ENCODE data around the gene ARHGDIA. TPM values are rescaled to one million over a fixed set of nuclear protein-coding genes. Genes with fewer than 3 reads are reported as not detected.
A peak's percentile ranks its signal among the peaks of the same experiment; 100 is the strongest.

ARHGDIA gene
- total RNA-seq, 1 donor from 2014 or later: 43.3 TPM

DNA sequence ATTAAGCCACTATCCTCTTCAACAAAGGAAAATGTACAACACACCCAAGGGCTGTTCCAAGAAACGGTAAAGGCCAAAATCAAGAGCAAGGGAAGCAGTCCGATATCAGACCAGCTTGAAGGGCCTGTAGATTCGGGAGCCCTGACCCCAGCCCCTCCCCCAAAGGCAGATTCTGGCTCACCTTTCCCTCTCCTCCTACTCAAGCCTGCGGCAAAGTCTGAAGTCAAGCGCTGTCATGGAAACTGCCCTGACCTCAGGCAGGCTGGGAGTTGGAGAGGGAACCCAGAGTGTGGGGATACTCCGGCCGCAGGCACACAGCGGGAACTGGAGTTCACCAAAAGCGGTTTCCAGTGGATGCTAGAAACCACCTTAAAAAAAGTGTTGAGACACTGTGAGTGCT, 18.5 kb upstream of the ARHGDIA start:
- H3K4me3 ChIP-seq (ENCODE audit: low read length in 3 of 3): no peak overlapping the region
- H3K27ac ChIP-seq (ENCODE audit: low read depth, low read length): no peak overlapping the region
- H3K36me3 ChIP-seq (ENCODE audit: control insufficient read depth in 3 of 3, insufficient read depth in 3 of 3, low read length in 3 of 3): peaks cover 30 to 51% (median 37%) of the 10 kb centered on the region in 3 donors
- H3K9ac ChIP-seq (ENCODE audit: low read depth in 1 of 3, low read length in 3 of 3): no peak overlapping the region
- H3K27me3 ChIP-seq (ENCODE audit: control insufficient read depth in 3 of 3, insufficient read depth in 3 of 3, low read length in 3 of 3): no peaks in the 10 kb centered on the region
- no peaks in the 10 kb centered on the region for H3K9me3 ChIP-seq (ENCODE audit: control insufficient read depth in 3 of 3, low read length in 3 of 3)
- peaks cover 37 to 53% (median 50%) of the 10 kb centered on the region in 3 donors for H3K4me1 ChIP-seq (ENCODE audit: control insufficient read depth in 3 of 3, insufficient read depth in 3 of 3, low read length in 3 of 3)

DNA sequence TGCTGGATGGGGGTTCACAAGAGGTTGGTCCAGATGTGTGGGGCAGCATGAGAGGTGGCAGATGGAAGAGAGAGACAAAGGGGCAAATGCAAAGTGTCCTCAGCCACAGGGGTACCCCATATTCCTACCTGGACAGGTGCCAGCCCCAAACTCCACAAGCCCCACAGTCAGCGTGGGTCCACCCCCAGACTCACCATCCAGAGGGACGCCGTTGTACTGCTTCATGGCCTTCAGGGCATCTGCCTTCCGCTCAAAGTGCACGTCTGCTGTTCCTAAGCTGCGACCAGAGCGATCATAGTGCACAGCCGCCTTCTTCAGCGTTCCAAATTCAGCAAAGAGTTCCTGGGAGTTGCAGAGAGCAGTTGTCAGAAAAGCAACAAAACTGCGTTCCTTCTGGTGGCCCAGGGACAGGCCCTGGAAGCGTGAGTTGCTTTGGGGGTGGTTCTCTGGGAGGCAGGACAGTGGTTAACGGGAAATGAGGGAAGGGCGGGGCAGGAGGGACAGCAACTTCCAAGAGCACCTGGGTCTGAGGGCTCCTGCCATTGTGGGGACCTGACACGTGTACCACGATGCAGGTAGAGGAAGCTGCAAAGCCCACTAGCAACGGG, 18.0 kb upstream of the ARHGDIA start:
- no peaks in the 10 kb centered on the region for H3K9me3 ChIP-seq (ENCODE audit: control insufficient read depth in 3 of 3, low read length in 3 of 3)
- no peak overlapping the region for H3K4me3 ChIP-seq (ENCODE audit: low read length in 3 of 3)
- H3K9ac ChIP-seq (ENCODE audit: low read depth in 1 of 3, low read length in 3 of 3): no peak overlapping the region
- H3K27ac ChIP-seq (ENCODE audit: low read depth, low read length): no peak overlapping the region
- H3K4me1 ChIP-seq (ENCODE audit: control insufficient read depth in 3 of 3, insufficient read depth in 3 of 3, low read length in 3 of 3): peaks cover 42 to 58% (median 53%) of the 10 kb centered on the region in 3 donors
- H3K27me3 ChIP-seq (ENCODE audit: control insufficient read depth in 3 of 3, insufficient read depth in 3 of 3, low read length in 3 of 3): no peaks in the 10 kb centered on the region
- H3K36me3 ChIP-seq (ENCODE audit: control insufficient read depth in 3 of 3, insufficient read depth in 3 of 3, low read length in 3 of 3): peaks cover 26 to 50% (median 33%) of the 10 kb centered on the region in 3 donors

DNA sequence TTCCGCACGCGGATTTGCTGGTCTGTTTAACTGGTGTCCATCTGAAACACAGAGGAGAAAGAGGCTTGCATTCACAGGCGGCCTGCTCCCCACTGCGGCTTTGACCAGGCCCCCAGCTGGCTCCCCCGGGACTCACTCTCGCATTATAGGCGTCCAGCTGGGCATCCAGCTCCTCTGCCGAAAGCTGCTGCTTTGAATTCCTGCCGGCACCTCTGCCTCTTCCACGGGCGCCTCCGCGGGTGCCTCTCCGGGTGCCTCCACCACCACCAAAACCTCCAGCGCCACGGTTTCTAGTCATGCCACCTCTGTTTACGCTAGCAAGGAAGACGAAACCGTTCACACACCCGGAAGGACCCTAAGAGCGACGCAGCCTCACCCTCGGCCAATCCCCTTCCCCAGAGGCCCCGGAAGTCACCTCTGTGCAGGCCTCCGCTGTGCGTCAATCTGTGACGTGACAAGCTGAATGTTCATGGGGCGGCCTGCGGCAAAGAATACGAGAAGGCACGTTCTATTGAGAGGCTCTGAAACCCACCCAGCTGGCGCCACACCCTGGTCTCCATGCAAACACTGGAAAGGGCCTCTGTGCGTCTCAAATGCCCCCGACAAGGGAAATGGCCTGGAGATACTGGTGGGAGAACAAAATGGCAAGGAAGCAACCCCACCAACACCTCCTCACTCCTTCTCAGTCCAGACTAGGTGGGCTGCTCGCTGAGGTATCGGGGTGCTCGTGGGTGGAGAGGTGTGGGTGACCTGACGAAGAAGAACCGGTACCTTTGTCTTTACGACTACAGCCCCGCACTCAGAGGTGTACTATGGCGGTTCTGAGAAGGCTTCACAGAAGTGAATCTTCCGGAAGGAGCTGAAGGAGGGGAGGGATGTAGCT, 17.2 kb upstream of the ARHGDIA start:
- no peak overlapping the region for H3K4me3 ChIP-seq (ENCODE audit: low read length in 3 of 3)
- peaks cover 26 to 50% (median 33%) of the 10 kb centered on the region in 3 donors for H3K36me3 ChIP-seq (ENCODE audit: control insufficient read depth in 3 of 3, insufficient read depth in 3 of 3, low read length in 3 of 3)
- H3K4me1 ChIP-seq (ENCODE audit: control insufficient read depth in 3 of 3, insufficient read depth in 3 of 3, low read length in 3 of 3): peaks cover 42 to 60% (median 53%) of the 10 kb centered on the region in 3 donors
- H3K27ac ChIP-seq (ENCODE audit: low read depth, low read length): no peak overlapping the region
- H3K9ac ChIP-seq (ENCODE audit: low read depth in 1 of 3, low read length in 3 of 3): no peak overlapping the region
- no peaks in the 10 kb centered on the region for H3K9me3 ChIP-seq (ENCODE audit: control insufficient read depth in 3 of 3, low read length in 3 of 3)
- H3K27me3 ChIP-seq (ENCODE audit: control insufficient read depth in 3 of 3, insufficient read depth in 3 of 3, low read length in 3 of 3): no peaks in the 10 kb centered on the region

DNA sequence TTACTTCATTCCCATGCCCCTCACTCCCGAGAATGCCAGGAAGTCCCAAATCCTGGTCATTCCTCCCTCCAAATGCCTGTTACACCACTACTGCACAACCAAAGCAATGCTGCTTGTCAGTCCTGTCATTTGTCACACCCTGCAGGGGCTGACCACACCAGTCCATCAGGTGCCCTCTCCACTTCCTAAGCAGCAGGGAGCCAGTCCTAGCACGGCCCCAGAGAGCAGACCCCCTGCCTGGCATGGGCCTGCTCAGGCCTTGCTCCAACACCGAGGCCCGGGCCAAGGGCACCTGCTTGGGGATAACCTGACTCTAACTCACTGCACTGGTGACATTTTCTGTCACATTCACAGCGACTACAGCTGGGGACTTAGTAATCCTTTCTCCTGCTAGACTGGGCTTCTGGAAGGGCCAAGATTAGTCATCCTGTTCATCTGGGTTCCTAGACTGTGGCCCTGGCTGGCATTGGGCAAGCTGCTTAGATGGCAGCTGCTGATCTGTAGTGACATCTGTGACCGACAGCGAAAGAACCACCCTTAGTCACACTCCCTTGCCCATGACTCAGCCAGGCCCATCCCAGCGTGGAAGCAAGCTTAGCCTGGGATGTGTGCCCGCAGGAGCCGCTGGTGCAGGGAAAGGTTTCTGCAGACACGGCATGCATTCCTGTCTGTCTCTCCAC, 14.9 kb upstream of the ARHGDIA start:
- Histone ChIP-seq H3K9ac (ENCODE audit: low read depth in 1 of 3, low read length in 3 of 3) (peak overlapping the region; percentile 40 to 75 (median 73)), H3K4me3 (ENCODE audit: low read length in 3 of 3) (peak overlapping the region in 2 of 3 donors; percentile 22 to 38), H3K27me3 (ENCODE audit: control insufficient read depth in 3 of 3, insufficient read depth in 3 of 3, low read length in 3 of 3) (no peaks in the 10 kb centered on the region), H3K4me1 (ENCODE audit: control insufficient read depth in 3 of 3, insufficient read depth in 3 of 3, low read length in 3 of 3) (peaks cover 42 to 54% (median 46%) of the 10 kb centered on the region in 3 donors), H3K27ac (ENCODE audit: low read depth, low read length) (peak overlapping the region; percentile 92), H3K9me3 (ENCODE audit: control insufficient read depth in 3 of 3, low read length in 3 of 3) (no peaks in the 10 kb centered on the region), H3K36me3 (ENCODE audit: control insufficient read depth in 3 of 3, insufficient read depth in 3 of 3, low read length in 3 of 3) (peaks cover 30 to 50% (median 35%) of the 10 kb centered on the region in 3 donors)

- Histone ChIP-seq H3K9me3 (ENCODE audit: control insufficient read depth in 3 of 3, low read length in 3 of 3) (no peaks in the 10 kb centered on the region), H3K9ac (ENCODE audit: low read depth in 1 of 3, low read length in 3 of 3) (peak overlapping the region; percentile 40 to 75 (median 73)), H3K36me3 (ENCODE audit: control insufficient read depth in 3 of 3, insufficient read depth in 3 of 3, low read length in 3 of 3) (peaks cover 30 to 49% (median 35%) of the 10 kb centered on the region in 3 donors), H3K27ac (ENCODE audit: low read depth, low read length) (peak overlapping the region; percentile 92), H3K27me3 (ENCODE audit: control insufficient read depth in 3 of 3, insufficient read depth in 3 of 3, low read length in 3 of 3) (no peaks in the 10 kb centered on the region), H3K4me3 (ENCODE audit: low read length in 3 of 3) (peak overlapping the region in 2 of 3 donors; percentile 22 to 38), H3K4me1 (ENCODE audit: control insufficient read depth in 3 of 3, insufficient read depth in 3 of 3, low read length in 3 of 3) (peaks cover 38 to 52% (median 42%) of the 10 kb centered on the region in 3 donors)
Observed at GRCh38 chr17:81885454-81885853, 14.3 kb upstream of the ARHGDIA start.

DNA sequence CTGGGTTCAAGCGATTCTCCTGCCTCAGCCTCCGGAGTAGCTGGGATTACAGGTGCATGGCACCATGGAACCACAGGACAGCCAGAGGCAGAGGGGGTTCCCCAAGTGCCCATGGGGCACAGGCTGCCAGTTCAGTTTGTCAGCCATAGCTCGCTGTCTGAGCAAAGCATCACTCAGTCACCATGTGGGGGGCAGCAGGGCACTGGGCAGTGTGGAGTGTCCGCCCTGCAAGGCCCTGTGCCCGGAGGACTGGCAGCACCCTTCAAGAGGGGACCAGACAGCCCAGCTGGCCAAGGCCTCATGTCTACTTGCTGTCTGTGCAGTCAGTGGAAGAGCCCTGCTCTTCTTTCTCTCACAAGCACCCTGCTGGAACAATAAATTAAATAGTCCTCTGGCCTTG, 13.8 kb upstream of the ARHGDIA start:
- no peaks in the 10 kb centered on the region for H3K27me3 ChIP-seq (ENCODE audit: control insufficient read depth in 3 of 3, insufficient read depth in 3 of 3, low read length in 3 of 3)
- H3K27ac ChIP-seq (ENCODE audit: low read depth, low read length): peak overlapping the region; percentile 92
- H3K36me3 ChIP-seq (ENCODE audit: control insufficient read depth in 3 of 3, insufficient read depth in 3 of 3, low read length in 3 of 3): peaks cover 30 to 46% (median 35%) of the 10 kb centered on the region in 3 donors
- peaks cover 33 to 48% (median 38%) of the 10 kb centered on the region in 3 donors for H3K4me1 ChIP-seq (ENCODE audit: control insufficient read depth in 3 of 3, insufficient read depth in 3 of 3, low read length in 3 of 3)
- H3K9me3 ChIP-seq (ENCODE audit: control insufficient read depth in 3 of 3, low read length in 3 of 3): no peaks in the 10 kb centered on the region
- no peak overlapping the region for H3K4me3 ChIP-seq (ENCODE audit: low read length in 3 of 3)
- peak overlapping the region in 2 of 3 donors; percentile 33 to 75 for H3K9ac ChIP-seq (ENCODE audit: low read depth in 1 of 3, low read length in 3 of 3)

DNA sequence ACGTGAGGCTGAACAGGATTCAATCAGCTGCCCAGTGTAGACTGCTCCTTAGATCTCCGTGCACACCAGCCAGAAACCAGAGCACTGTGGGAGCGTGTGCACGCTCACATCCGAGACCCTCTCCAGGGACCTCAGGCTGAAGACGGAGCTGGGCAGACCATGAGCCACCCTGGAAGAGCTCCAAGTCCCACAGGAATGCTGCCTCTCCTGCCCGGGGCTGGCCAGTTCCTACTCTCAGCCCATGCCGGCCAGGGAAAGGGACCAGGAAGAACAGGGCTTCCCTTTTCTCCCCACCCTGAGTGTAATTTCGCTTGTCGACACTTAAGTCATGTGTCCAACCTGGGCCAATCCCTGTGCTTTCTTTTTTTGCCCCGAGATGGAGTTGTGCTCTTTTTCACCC, 13.4 kb upstream of the ARHGDIA start:
- Histone ChIP-seq H3K4me3 (ENCODE audit: low read length in 3 of 3) (no peak overlapping the region), H3K4me1 (ENCODE audit: control insufficient read depth in 3 of 3, insufficient read depth in 3 of 3, low read length in 3 of 3) (peaks cover 29 to 43% (median 34%) of the 10 kb centered on the region in 3 donors), H3K9ac (ENCODE audit: low read depth in 1 of 3, low read length in 3 of 3) (peak overlapping the region in 1 of 3 donors; percentile 75), H3K27ac (ENCODE audit: low read depth, low read length) (peak overlapping the region; percentile 92), H3K36me3 (ENCODE audit: control insufficient read depth in 3 of 3, insufficient read depth in 3 of 3, low read length in 3 of 3) (peaks cover 29 to 45% (median 33%) of the 10 kb centered on the region in 3 donors), H3K9me3 (ENCODE audit: control insufficient read depth in 3 of 3, low read length in 3 of 3) (no peaks in the 10 kb centered on the region), H3K27me3 (ENCODE audit: control insufficient read depth in 3 of 3, insufficient read depth in 3 of 3, low read length in 3 of 3) (no peaks in the 10 kb centered on the region)

GRCh38 chr17:81879121-81879520, 8.0 kb upstream of the ARHGDIA start:
- Histone ChIP-seq H3K27me3 (ENCODE audit: control insufficient read depth in 3 of 3, insufficient read depth in 3 of 3, low read length in 3 of 3) (no peaks in the 10 kb centered on the region), H3K4me3 (ENCODE audit: low read length in 3 of 3) (no peak overlapping the region), H3K27ac (ENCODE audit: low read depth, low read length) (no peak overlapping the region), H3K9ac (ENCODE audit: low read depth in 1 of 3, low read length in 3 of 3) (no peak overlapping the region), H3K4me1 (ENCODE audit: control insufficient read depth in 3 of 3, insufficient read depth in 3 of 3, low read length in 3 of 3) (peaks cover 0 to 2% (median under 1%) of the 10 kb centered on the region in 3 donors), H3K9me3 (ENCODE audit: control insufficient read depth in 3 of 3, low read length in 3 of 3) (no peaks in the 10 kb centered on the region), H3K36me3 (ENCODE audit: control insufficient read depth in 3 of 3, insufficient read depth in 3 of 3, low read length in 3 of 3) (peaks cover 12 to 15% (median 14%) of the 10 kb centered on the region in 3 donors)

DNA sequence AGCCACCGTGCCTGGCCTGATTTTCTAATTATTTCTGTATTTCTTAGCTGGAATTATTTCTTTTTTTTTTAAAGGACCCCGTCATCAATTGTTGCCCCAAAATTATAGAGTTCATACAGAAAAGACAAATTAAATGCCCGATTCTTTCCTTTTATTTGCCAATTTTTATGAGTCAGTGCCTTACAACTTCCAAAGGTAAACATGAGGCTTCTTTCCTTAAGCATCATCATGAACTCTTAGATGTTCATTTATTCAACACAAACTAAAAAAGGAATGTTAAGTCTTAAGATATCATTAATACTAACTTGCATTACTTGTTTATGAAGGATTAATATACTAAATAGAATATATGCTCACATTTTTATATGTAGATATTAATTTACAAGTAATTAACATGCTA, 7.2 kb upstream of the ARHGDIA start:
- H3K36me3 ChIP-seq (ENCODE audit: control insufficient read depth in 3 of 3, insufficient read depth in 3 of 3, low read length in 3 of 3): peaks cover 12 to 15% (median 14%) of the 10 kb centered on the region in 3 donors
- no peaks in the 10 kb centered on the region for H3K4me1 ChIP-seq (ENCODE audit: control insufficient read depth in 3 of 3, insufficient read depth in 3 of 3, low read length in 3 of 3)
- H3K27ac ChIP-seq (ENCODE audit: low read depth, low read length): no peak overlapping the region
- H3K4me3 ChIP-seq (ENCODE audit: low read length in 3 of 3): no peak overlapping the region
- H3K9ac ChIP-seq (ENCODE audit: low read depth in 1 of 3, low read length in 3 of 3): no peak overlapping the region
- no peaks in the 10 kb centered on the region for H3K27me3 ChIP-seq (ENCODE audit: control insufficient read depth in 3 of 3, insufficient read depth in 3 of 3, low read length in 3 of 3)
- no peaks in the 10 kb centered on the region for H3K9me3 ChIP-seq (ENCODE audit: control insufficient read depth in 3 of 3, low read length in 3 of 3)

Data from skeletal muscle tissue (tissue), 4 donors.